Keratinocyte (primary cell): ENCODE results near the gene SUN1. TPM values are rescaled to one million over a fixed set of nuclear protein-coding genes. Genes with fewer than 3 reads are reported as not detected.

Source experiments
- DNase-seq: peaks from one replicate; pipeline ENCODE4 v3.0.0-alpha.2; 2011; ENCODE audit warnings: low read depth, missing footprints, low spot score
- FAIRE-seq: peaks from 2 replicates; lab custom pipeline; 2011; peaks lifted over from hg19 to GRCh38; lab: Jason Lieb, UNC
- H2AFZ ChIP-seq: 2 replicates; pipeline ENCODE4 v1.6.0; 2012; ENCODE audit warnings: low read length, control low read depth, inconsistent platforms; ENCODE audit not compliant: control insufficient read depth
- H3K27ac ChIP-seq: 2 replicates; pipeline ENCODE4 v1.5.1; 2011; ENCODE audit warnings: low read length; ENCODE audit not compliant: control insufficient read depth, insufficient read depth
- H3K27me3 ChIP-seq: 3 replicates; pipeline ENCODE4 v1.6.0; 2011; ENCODE audit warnings: low read length; ENCODE audit not compliant: control insufficient read depth, insufficient read depth; ENCODE audit errors: extremely low read depth
- H3K36me3 ChIP-seq, 2 experiments: 2 replicates in 1 of 2; 3 replicates in 1 of 2; pipeline ENCODE4 v1.5.1; 2011; ENCODE audit warnings: low read length in 2 of 2, mild to moderate bottlenecking in 1 of 2; ENCODE audit not compliant: control insufficient read depth in 2 of 2, insufficient read depth in 2 of 2; ENCODE audit errors: extremely low read depth in 1 of 2
- H3K4me1 ChIP-seq: 3 replicates; pipeline ENCODE4 v1.5.1; 2011; ENCODE audit warnings: low read length; ENCODE audit not compliant: control insufficient read depth, insufficient read depth; ENCODE audit errors: extremely low read depth
- H3K4me2 ChIP-seq: 3 replicates; pipeline ENCODE4 v1.6.0; 2011; ENCODE audit warnings: low read depth, low read length; ENCODE audit not compliant: control insufficient read depth, insufficient read depth; ENCODE audit errors: extremely low read depth
- H3K4me3 ChIP-seq, 3 experiments: fragments of 200-600 bp in 1 of 3; sonication (generic) in 1 of 3; 2 replicates in 2 of 3; 3 replicates in 1 of 3; pipeline ENCODE4 v1.5.1; 2011 to 2016; ENCODE audit warnings: low read length in 3 of 3, mild to moderate bottlenecking in 3 of 3, control low read depth in 2 of 3, inconsistent platforms in 1 of 3, low read depth in 1 of 3, mixed read lengths in 1 of 3, mixed run types in 1 of 3, moderate library complexity in 1 of 3; ENCODE audit not compliant: control insufficient read depth in 2 of 3, insufficient read depth in 2 of 3; ENCODE audit errors: extremely low read depth in 1 of 3
- H3K79me2 ChIP-seq: 2 replicates; pipeline ENCODE4 v1.6.0; 2012; ENCODE audit warnings: low read length; ENCODE audit not compliant: control insufficient read depth, insufficient read depth
- H3K9ac ChIP-seq: 3 replicates; pipeline ENCODE4 v1.6.0; 2011; ENCODE audit warnings: low read length; ENCODE audit not compliant: control insufficient read depth, insufficient read depth; ENCODE audit errors: extremely low read depth
- H3K9me1 ChIP-seq: 3 replicates; pipeline ENCODE4 v1.6.0; 2011; ENCODE audit warnings: low read length; ENCODE audit not compliant: control insufficient read depth, insufficient read depth; ENCODE audit errors: extremely low read depth
- H3K9me3 ChIP-seq: 2 replicates; pipeline ENCODE4 v1.5.1; 2012; ENCODE audit warnings: low read depth, low read length; ENCODE audit not compliant: control insufficient read depth
- H4K20me1 ChIP-seq: 3 replicates; pipeline ENCODE4 v1.6.0; 2011; ENCODE audit warnings: low read length; ENCODE audit not compliant: control insufficient read depth, insufficient read depth; ENCODE audit errors: extremely low read depth
- CTCF ChIP-seq, 3 experiments: IDR thresholded peaks in 1 of 3; conservative IDR thresholded peaks in 1 of 3; optimal IDR thresholded peaks in 1 of 3; 2 replicates in 2 of 3; 3 replicates in 1 of 3; pipeline versions ENCODE3 to v1.5.1; 2011; ENCODE audit warnings: low read length in 3 of 3, mild to moderate bottlenecking in 3 of 3, moderate library complexity in 2 of 3, control low read depth in 1 of 3, inconsistent platforms in 1 of 3; ENCODE audit not compliant: insufficient read depth in 2 of 3; ENCODE audit errors: extremely low read depth in 1 of 3
- EZH2 ChIP-seq: IDR thresholded peaks from one replicate; pipeline ENCODE4 v1.6.1; 2012; ENCODE audit warnings: inconsistent platforms, mild to moderate bottlenecking, low read length, moderate library complexity
- dilution Hi-C: fragments of 300-500 bp; cut with MboI; formaldehyde crosslinking; loops from one replicate; pipeline ENCODE4 v1.7.0; 2020; ENCODE audit warnings: low sequenced_read_pairs; ENCODE audit not compliant: extremely low pct_ligation_motif_present
- polyA plus RNA-seq, 5 experiments: library from polyadenylated mRNA; depleted of rRNA in 3 of 5; stranded (reverse) in 3 of 5; stranded (forward) in 1 of 5; unstranded in 1 of 5; fragments of >200 nt; gene quantifications; 1 replicate in 1 of 5; 2 replicates in 3 of 5; 3 replicates in 1 of 5; pipeline versions ENCODE4 v1.2.1 to v1.2.3, GENCODE V29; 2011 to 2012; ENCODE audit warnings: missing spikeins in 2 of 5, low read depth in 1 of 5, low replicate concordance in 1 of 5

SUN1 gene
- polyA plus RNA-seq, 1 donor (not counting 4 experiments of a cell fraction or from before 2014, with no cell fraction given), result 166 TPM

- Histone ChIP-seq H3K4me2 (no peak overlapping the region), H3K27ac (no peak overlapping the region), H3K9me1 (no peaks in the 10 kb centered on the region), H3K27me3 (peaks cover 4% of the 10 kb centered on the region), H4K20me1 (no peaks in the 10 kb centered on the region), H3K4me3 (no peak overlapping the region), H3K9me3 (no peaks in the 10 kb centered on the region), H3K4me1 (peaks cover 13% of the 10 kb centered on the region), H2AFZ (no peak overlapping the region), H3K79me2 (no peaks in the 10 kb centered on the region), H3K36me3 (no peaks in the 10 kb centered on the region), H3K9ac (no peak overlapping the region)
- FAIRE-seq (no peak), DNase-seq (no peak)
- dilution Hi-C loops, result no loop called here
- TF ChIP-seq EZH2, result no peak
- TF ChIP-seq CTCF (optimal IDR thresholded peaks at IDR 0.05 in 1 of 3, IDR thresholded peaks at IDR 0.05 in 1 of 3, conservative IDR thresholded peaks at IDR 0.05 in 1 of 3; ENCODE audit: extremely low read depth in 1 of 3, insufficient read depth in 2 of 3, low read length in 3 of 3), result no peak
These were observed 78.2 kb downstream of the SUN1 start for GRCh38 chr7:910441-910861.

GRCh38 chr7:910931-911431, 78.7 kb downstream of the SUN1 start:
- TF ChIP-seq EZH2 (no peak), CTCF (optimal IDR thresholded peaks at IDR 0.05 in 1 of 3, IDR thresholded peaks at IDR 0.05 in 1 of 3, conservative IDR thresholded peaks at IDR 0.05 in 1 of 3; ENCODE audit: extremely low read depth in 1 of 3, insufficient read depth in 2 of 3, low read length in 3 of 3) (no peak)
- Histone ChIP-seq H3K9me3 (no peaks in the 10 kb centered on the region), H3K9me1 (no peaks in the 10 kb centered on the region), H3K36me3 (no peaks in the 10 kb centered on the region), H3K4me1 (peaks cover 13% of the 10 kb centered on the region), H3K27me3 (peaks cover 4% of the 10 kb centered on the region), H4K20me1 (no peaks in the 10 kb centered on the region), H3K27ac (no peak overlapping the region), H3K79me2 (no peaks in the 10 kb centered on the region), H3K9ac (no peak overlapping the region), H3K4me3 (no peak overlapping the region), H3K4me2 (no peak overlapping the region), H2AFZ (no peak overlapping the region)
- FAIRE-seq (no peak), DNase-seq (no peak)
- dilution Hi-C loops, result no loop called here
